ENCODE results near the gene DLK2. TPM values are rescaled to one million over a fixed set of nuclear protein-coding genes. Genes with fewer than 3 reads are reported as not detected.

DLK2 gene
- total and polyA plus RNA-seq, 2 of the 13 experiments (the other 11 are each of a cell fraction or from before 2014, with no cell fraction given) = 1.2 to 3.8 TPM

DNA sequence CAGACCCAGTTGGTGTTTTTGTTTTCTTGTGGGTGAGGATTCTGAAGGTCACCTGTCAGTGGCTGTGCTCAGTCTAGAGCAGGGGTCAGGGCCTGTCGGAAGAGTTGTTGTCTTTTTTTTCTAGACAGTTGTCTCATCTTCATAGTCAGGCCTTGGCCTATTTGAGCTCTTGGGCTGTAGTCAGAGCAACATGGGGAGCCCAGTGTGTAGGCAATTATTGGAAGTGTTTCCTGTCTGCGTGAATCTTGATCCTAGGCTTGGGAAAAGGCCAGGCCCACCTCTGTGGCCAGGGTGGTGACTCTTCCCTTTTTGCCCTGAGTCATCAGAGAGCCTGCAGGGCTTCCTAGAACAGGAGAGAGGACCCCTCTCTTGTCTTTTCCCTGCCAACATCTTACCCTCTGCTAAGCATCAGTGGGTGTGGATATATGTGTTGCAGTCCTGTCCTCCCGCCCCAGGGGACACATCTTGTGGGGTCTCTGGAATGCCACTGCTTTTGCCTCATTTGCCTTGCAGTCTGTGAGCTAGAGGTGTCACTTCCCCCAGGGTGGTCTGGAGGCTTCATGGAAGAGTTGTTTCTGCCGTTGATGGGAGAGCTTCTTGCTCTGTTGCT, 33.4 kb upstream of the DLK2 start (continued):
- TF ChIP-seq RERE (CRISPR knock-in tag; IDR thresholded peaks at IDR 0.05; ENCODE audit: low read depth) = no peak
- TF ChIP-seq TOE1 (CRISPR knock-in tag; IDR thresholded peaks at IDR 0.05) = no peak
- TF ChIP-seq ADNP (CRISPR knock-in tag; IDR thresholded peaks at IDR 0.05) = no peak
- TF ChIP-seq PAXIP1 (CRISPR knock-in tag; conservative IDR thresholded peaks at IDR 0.05) = peak; percentile 90
- TF ChIP-seq ZNF282 (IDR thresholded peaks at IDR 0.05; ENCODE audit: partially characterized antibody) = no peak
- TF ChIP-seq NR2F2 (IDR thresholded peaks at IDR 0.05; ENCODE audit: borderline replicate concordance, low read depth) = peak; percentile 57
- TF ChIP-seq MYC (CRISPR knock-in tag; IDR thresholded peaks at IDR 0.05; ENCODE audit: borderline replicate concordance) = no peak
- TF ChIP-seq, protein P1, sequence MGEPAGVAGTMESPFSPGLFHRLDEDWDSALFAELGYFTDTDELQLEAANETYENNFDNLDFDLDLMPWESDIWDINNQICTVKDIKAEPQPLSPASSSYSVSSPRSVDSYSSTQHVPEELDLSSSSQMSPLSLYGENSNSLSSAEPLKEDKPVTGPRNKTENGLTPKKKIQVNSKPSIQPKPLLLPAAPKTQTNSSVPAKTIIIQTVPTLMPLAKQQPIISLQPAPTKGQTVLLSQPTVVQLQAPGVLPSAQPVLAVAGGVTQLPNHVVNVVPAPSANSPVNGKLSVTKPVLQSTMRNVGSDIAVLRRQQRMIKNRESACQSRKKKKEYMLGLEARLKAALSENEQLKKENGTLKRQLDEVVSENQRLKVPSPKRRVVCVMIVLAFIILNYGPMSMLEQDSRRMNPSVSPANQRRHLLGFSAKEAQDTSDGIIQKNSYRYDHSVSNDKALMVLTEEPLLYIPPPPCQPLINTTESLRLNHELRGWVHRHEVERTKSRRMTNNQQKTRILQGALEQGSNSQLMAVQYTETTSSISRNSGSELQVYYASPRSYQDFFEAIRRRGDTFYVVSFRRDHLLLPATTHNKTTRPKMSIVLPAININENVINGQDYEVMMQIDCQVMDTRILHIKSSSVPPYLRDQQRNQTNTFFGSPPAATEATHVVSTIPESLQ (CRISPR knock-in tag; conservative IDR thresholded peaks at IDR 0.05) = no peak
- peak; percentile 74; the same call in 1 of the 2 replicates for TF ChIP-seq ZNF280D (CRISPR knock-in tag; IDR thresholded peaks at IDR 0.05)
- peak; percentile 65; the same call in 1 of the 2 replicates for TF ChIP-seq MIER3 (CRISPR knock-in tag; IDR thresholded peaks at IDR 0.05; ENCODE audit: borderline replicate concordance)
- TF ChIP-seq PRMT3 (CRISPR knock-in tag; IDR thresholded peaks at IDR 0.05; ENCODE audit: borderline replicate concordance, low read depth) = no peak
- no peak for TF ChIP-seq KDM3A (CRISPR knock-in tag; IDR thresholded peaks at IDR 0.05; ENCODE audit: low read depth)
- peak; percentile 38; the same call in 1 of the 2 replicates for TF ChIP-seq FOXA3 (CRISPR knock-in tag; IDR thresholded peaks at IDR 0.05)
- no peak for TF ChIP-seq GATA4 (IDR thresholded peaks at IDR 0.05; ENCODE audit: borderline replicate concordance, low read depth)
- no peak for TF ChIP-seq MATR3 (CRISPR knock-in tag; IDR thresholded peaks at IDR 0.05)
- no peak for TF ChIP-seq ZNF441 (CRISPR knock-in tag; IDR thresholded peaks at IDR 0.05; ENCODE audit: borderline replicate concordance)
